SK-MEL-5 (cell line): ENCODE data around the gene PTGES. TPM values are rescaled to one million over a fixed set of nuclear protein-coding genes. Genes with fewer than 3 reads are reported as not detected.
"Not testable (repeated sequence)": the region's sequence is repeated elsewhere in the genome, so short reads cannot be mapped to it uniquely, and the experiment has no call there.

Experiments
- DNase-seq: peaks from one replicate; pipeline ENCODE4 v3.0.0-alpha.2; 2016; ENCODE audit warnings: low read depth, low spot score
- in situ Hi-C: cut with HindIII; loops from 2 replicates; pipeline ENCODE4 v1.10.0; 2016; ENCODE audit warnings: low sequenced_read_pairs, high pct_unique_total_duplicates, low pct_unique_long_range_greater_than_20kb
- polyA plus RNA-seq, 2 experiments: library from polyadenylated mRNA; depleted of rRNA; stranded (reverse); fragments of >200 nt; gene quantifications; 2 replicates each; pipeline ENCODE4 v1.2.3, GENCODE V29; 2015
- total RNA-seq: library from RNA; depleted of rRNA; stranded (reverse); fragments of >200 nt; shearing (Covaris generic); gene quantifications from 2 replicates; pipeline ENCODE4 v1.2.3, GENCODE V29; 2014; rRNA removed

The PTGES gene
- 4.8 and 5.1 TPM in 2 replicates for total RNA-seq
- 10.9 and 12.3 TPM in 2 replicates for polyA plus RNA-seq (2015; cell fraction: cytosol; rRNA removed)
- polyA plus RNA-seq (2015; cell fraction: nucleus; rRNA removed): 1.5 and 2.5 TPM in 2 replicates

- DNase-seq: peak; percentile 76
- in situ Hi-C loops: no loop called here
These were observed at the start of gene PTGES for GRCh38 chr9:129752900-129753729. TSS of gene PTGES (minus strand) at chr9:129753042. CDS start at chr9:129753012, 30 bp downstream.

- in situ Hi-C loops: no loop called here
- DNase-seq: no peak
These were observed 48.7 kb upstream of the PTGES start for GRCh38 chr9:129801504-129801903.

- in situ Hi-C loops: no loop called here
- no peak for DNase-seq
These were observed 46.1 kb upstream of the PTGES start for GRCh38 chr9:129798973-129799372.

- in situ Hi-C loops, DNase-seq: not testable (repeated sequence)
These were observed 43.2 kb upstream of the PTGES start for GRCh38 chr9:129796029-129796428.

GRCh38 chr9:129794549-129794948 is 41.7 kb upstream of the PTGES start:
- no peak for DNase-seq
- in situ Hi-C loops: no loop called here

- in situ Hi-C loops: no loop called here
- DNase-seq: no peak
These were observed 33.6 kb upstream of the PTGES start for GRCh38 chr9:129786481-129786880.

GRCh38 chr9:129785866-129786265 is 33.0 kb upstream of the PTGES start:
- in situ Hi-C loops: no loop called here
- no peak for DNase-seq

GRCh38 chr9:129784970-129785369 is 32.1 kb upstream of the PTGES start:
- in situ Hi-C loops, DNase-seq: not testable (repeated sequence)

GRCh38 chr9:129783516-129784361 is 30.9 kb upstream of the PTGES start:
- in situ Hi-C loops: no loop called here
- DNase-seq: peak; percentile 84

- in situ Hi-C loops: no loop called here
- DNase-seq: no peak
These were observed 29.1 kb upstream of the PTGES start for GRCh38 chr9:129781981-129782380.

- in situ Hi-C loops: no loop called here
- DNase-seq: no peak
These were observed 28.3 kb upstream of the PTGES start for GRCh38 chr9:129781131-129781530.

GRCh38 chr9:129779560-129780190 is 26.8 kb upstream of the PTGES start:
- no peak for DNase-seq
- in situ Hi-C loops: no loop called here

- in situ Hi-C loops: no loop called here
- DNase-seq: no peak
These were observed 25.6 kb upstream of the PTGES start for GRCh38 chr9:129778469-129778868.

GRCh38 chr9:129777769-129778130 is 24.9 kb upstream of the PTGES start:
- in situ Hi-C loops: no loop called here
- no peak for DNase-seq

- in situ Hi-C loops: no loop called here
These were observed 24.3 kb upstream of the PTGES start for GRCh38 chr9:129776938-129777768.

GRCh38 chr9:129776566-129776937 is 23.7 kb upstream of the PTGES start:
- in situ Hi-C loops: no loop called here
- DNase-seq: no peak

More at GRCh38 chr9:129776938-129777768, 24.3 kb upstream of the PTGES start:
- DNase-seq: peak; percentile 95

- in situ Hi-C loops, DNase-seq: not testable (repeated sequence)
These were observed 23.3 kb upstream of the PTGES start for GRCh38 chr9:129776096-129776495.
